DOHH2 (cell line): ENCODE measurements around the gene FAM168B.

Experiments
- H3F3A ChIP-seq: fragments of 200-600 bp; sonication (generic), shearing (Covaris generic); 2 replicates; pipeline ENCODE4 v1.6.0; 2016; ENCODE audit warnings: antibody characterized with exemption, mild to moderate bottlenecking; ENCODE audit not compliant: control insufficient read depth, insufficient read depth
- H3K27ac ChIP-seq: fragments of 200-600 bp; sonication (generic); 2 replicates; pipeline ENCODE4 v1.5.1; 2014; ENCODE audit warnings: low read depth, mild to moderate bottlenecking, low read length, moderate library complexity
- H3K27me3 ChIP-seq: fragments of 200-600 bp; sonication (generic); 2 replicates; pipeline ENCODE4 v1.6.1; 2014; ENCODE audit warnings: mild to moderate bottlenecking, low read length, mixed read lengths; ENCODE audit not compliant: control insufficient read depth
- H3K36me3 ChIP-seq: fragments of 200-600 bp; sonication (generic); 2 replicates; pipeline ENCODE4 v1.6.1; 2014; ENCODE audit warnings: mild to moderate bottlenecking, low read length, moderate library complexity, mixed read lengths; ENCODE audit not compliant: control insufficient read depth
- H3K4me1 ChIP-seq: fragments of 200-600 bp; sonication (generic); 2 replicates; pipeline ENCODE4 v1.6.1; 2014; ENCODE audit warnings: mild to moderate bottlenecking, low read length, mixed read lengths; ENCODE audit not compliant: control insufficient read depth
- H3K4me2 ChIP-seq: fragments of 200-600 bp; sonication (generic); 2 replicates; pipeline ENCODE4 v1.6.0; 2014; ENCODE audit warnings: mild to moderate bottlenecking, low read length, moderate library complexity
- H3K4me3 ChIP-seq: fragments of 200-600 bp; sonication (generic); 2 replicates; pipeline ENCODE4 v1.5.1; 2014; ENCODE audit warnings: mild to moderate bottlenecking, low read length, mixed read lengths
- H3K79me2 ChIP-seq: fragments of 200-600 bp; sonication (generic); 2 replicates; pipeline ENCODE4 v1.6.1; 2014; ENCODE audit warnings: mild to moderate bottlenecking, low read length, mixed read lengths; ENCODE audit not compliant: control insufficient read depth
- H3K9me2 ChIP-seq: fragments of 200-600 bp; sonication (generic); replicated peaks from 2 replicates; pipeline ENCODE4 v1.6.1; 2014; ENCODE audit warnings: mild to moderate bottlenecking, low read length, mixed read lengths; ENCODE audit not compliant: control insufficient read depth
- H3K9me3 ChIP-seq: fragments of 200-600 bp; sonication (generic); 2 replicates; pipeline ENCODE4 v1.6.1; 2014; ENCODE audit warnings: antibody characterized with exemption, low read length, mixed read lengths; ENCODE audit not compliant: control insufficient read depth, insufficient read depth
- H4K20me1 ChIP-seq: fragments of 200-600 bp; sonication (generic); 2 replicates; pipeline ENCODE4 v1.6.0; 2014; ENCODE audit warnings: low read depth, mild to moderate bottlenecking, antibody characterized with exemption, low read length, moderate library complexity; ENCODE audit not compliant: control insufficient read depth, insufficient read depth
- CTCF ChIP-seq: fragments of 200-600 bp; sonication (generic); IDR thresholded peaks from one replicate; pipeline ENCODE4 v1.5.1; 2014; ENCODE audit warnings: antibody characterized with exemption, mild to moderate bottlenecking, low read depth, low read length; ENCODE audit not compliant: poor library complexity, severe bottlenecking
- EZH2phosphoT487 ChIP-seq: fragments of 200-600 bp; sonication (generic); IDR thresholded peaks from 2 replicates; pipeline ENCODE4 v1.6.1; 2017; ENCODE audit warnings: borderline replicate concordance, mild to moderate bottlenecking, antibody characterized with exemption, low read length, moderate library complexity, mixed read lengths

The FAM168B gene

GRCh38 chr2:131048641-131049040 lies 44.6 kb downstream of the FAM168B start:
- H3K4me2 ChIP-seq, result no peak overlapping the region
- no peaks in the 10 kb centered on the region for H3K9me3 ChIP-seq
- H4K20me1 ChIP-seq, result no peaks in the 10 kb centered on the region
- H3K4me3 ChIP-seq, result no peak overlapping the region
- TF ChIP-seq CTCF, result no peak
- TF ChIP-seq EZH2phosphoT487, result no peak
- no peaks in the 10 kb centered on the region for H3K27me3 ChIP-seq
- no peak overlapping the region for H3K27ac ChIP-seq
- peaks cover 65% of the 10 kb centered on the region for H3K36me3 ChIP-seq
- peaks cover 4% of the 10 kb centered on the region; the same call in 1 of the 2 replicates for H3F3A ChIP-seq
- peaks cover 20% of the 10 kb centered on the region for H3K4me1 ChIP-seq
- H3K9me2 ChIP-seq, result no peaks in the 10 kb centered on the region
- H3K79me2 ChIP-seq, result no peaks in the 10 kb centered on the region

DNA sequence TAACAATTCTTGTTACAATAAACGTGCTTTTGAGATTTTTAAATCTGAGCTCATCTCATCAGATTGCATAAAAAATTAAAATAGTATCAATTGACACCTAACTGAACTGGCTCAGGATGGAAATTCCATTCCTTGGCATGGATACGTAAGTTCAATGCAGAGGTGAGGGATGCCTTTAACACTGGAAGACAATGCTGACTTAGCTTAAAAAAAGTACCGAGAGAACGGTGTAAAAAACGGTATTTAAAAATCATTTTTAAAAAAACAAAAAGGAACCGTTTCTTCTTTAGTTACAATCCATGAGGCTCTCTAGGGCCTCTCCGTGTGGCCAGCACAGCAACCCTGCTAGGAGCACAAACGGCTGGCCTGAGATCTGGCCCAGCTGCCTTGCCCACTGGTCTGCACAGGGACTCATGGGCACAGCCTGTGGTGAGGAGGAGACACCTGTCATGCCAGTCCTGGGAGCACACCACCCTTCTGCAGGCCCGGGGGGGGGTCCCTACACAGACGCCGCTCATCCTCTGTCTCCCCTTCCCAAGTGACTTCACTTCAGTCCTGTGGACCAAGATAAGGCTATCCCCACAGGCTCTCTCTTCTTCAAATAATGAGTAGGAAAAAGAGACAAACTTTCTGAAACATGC lies 45.2 kb downstream of the FAM168B start:
- Histone ChIP-seq H3K36me3 (peaks cover 58% of the 10 kb centered on the region), H3K79me2 (no peaks in the 10 kb centered on the region), H3K4me3 (no peak overlapping the region), H3K27ac (no peak overlapping the region), H3F3A (peaks cover 4% of the 10 kb centered on the region; the same call in 1 of the 2 replicates), H3K4me1 (peaks cover 20% of the 10 kb centered on the region), H3K27me3 (no peaks in the 10 kb centered on the region), H3K4me2 (no peak overlapping the region), H3K9me3 (no peaks in the 10 kb centered on the region), H3K9me2 (no peaks in the 10 kb centered on the region), H4K20me1 (no peaks in the 10 kb centered on the region)
- no peak for TF ChIP-seq CTCF
- no peak for TF ChIP-seq EZH2phosphoT487

DNA sequence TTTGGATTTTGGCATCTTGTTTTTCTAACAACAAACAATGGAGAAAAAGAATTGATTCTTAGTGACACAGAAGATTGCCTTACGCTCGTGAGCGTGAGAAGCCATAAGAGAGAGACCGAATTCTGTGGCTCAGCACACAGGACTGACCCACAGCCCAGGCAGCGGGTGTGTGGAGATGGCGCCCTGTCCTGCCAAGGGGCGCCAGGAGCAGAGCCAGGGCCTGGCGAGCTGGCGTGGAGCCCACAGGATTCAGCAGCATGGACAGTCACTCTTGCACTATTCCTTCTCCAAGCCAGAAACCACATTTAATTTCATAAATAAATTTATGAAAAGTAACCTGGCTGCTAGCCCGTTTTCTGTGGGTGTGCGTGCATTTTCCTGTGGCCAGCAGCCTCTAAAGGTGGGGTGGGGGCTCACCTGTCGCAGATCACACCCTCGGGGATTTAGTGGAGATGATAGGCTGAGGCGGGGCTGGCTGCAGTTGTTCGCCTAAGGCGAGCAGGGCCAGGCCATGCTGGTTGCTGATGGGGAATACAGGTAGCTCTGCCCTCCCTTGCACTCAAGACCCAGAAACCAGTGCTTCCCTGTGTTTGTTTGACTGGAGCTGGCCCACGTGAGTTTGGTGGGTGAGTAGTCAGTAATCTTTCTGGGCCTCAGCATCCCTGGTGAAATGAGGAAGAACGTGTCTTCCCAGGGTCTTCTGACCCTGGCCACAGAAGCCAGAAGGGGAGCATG lies 46.2 kb downstream of the FAM168B start:
- no peak for TF ChIP-seq CTCF
- TF ChIP-seq EZH2phosphoT487, result no peak
- H3K9me2 ChIP-seq, result no peaks in the 10 kb centered on the region
- H3F3A ChIP-seq, result peaks cover 4% of the 10 kb centered on the region; the same call in 1 of the 2 replicates
- H3K27ac ChIP-seq, result no peak overlapping the region
- H3K79me2 ChIP-seq, result no peaks in the 10 kb centered on the region
- H3K4me3 ChIP-seq, result no peak overlapping the region
- H4K20me1 ChIP-seq, result no peaks in the 10 kb centered on the region
- peaks cover 20% of the 10 kb centered on the region for H3K4me1 ChIP-seq
- H3K27me3 ChIP-seq, result no peaks in the 10 kb centered on the region
- H3K36me3 ChIP-seq, result peaks cover 49% of the 10 kb centered on the region
- H3K4me2 ChIP-seq, result no peak overlapping the region
- H3K9me3 ChIP-seq, result no peaks in the 10 kb centered on the region
